GM18520 (cell line): Measurements from ENCODE around the gene STARD5.

Experiments
- ATAC-seq: cut with Tn5 transposase; IDR thresholded peaks from one replicate; pipeline ENCODE4 v1.9.1; 2021; ENCODE audit not compliant: unreplicated experiment

STARD5 gene

GRCh38 chr15:81314378-81314777, 9.6 kb downstream of the STARD5 start:
- no peak for ATAC-seq

GRCh38 chr15:81313686-81314085, 10.3 kb downstream of the STARD5 start:
- ATAC-seq = no peak

GRCh38 chr15:81312790-81313543, 11.0 kb downstream of the STARD5 start:
- ATAC-seq = no peak

DNA sequence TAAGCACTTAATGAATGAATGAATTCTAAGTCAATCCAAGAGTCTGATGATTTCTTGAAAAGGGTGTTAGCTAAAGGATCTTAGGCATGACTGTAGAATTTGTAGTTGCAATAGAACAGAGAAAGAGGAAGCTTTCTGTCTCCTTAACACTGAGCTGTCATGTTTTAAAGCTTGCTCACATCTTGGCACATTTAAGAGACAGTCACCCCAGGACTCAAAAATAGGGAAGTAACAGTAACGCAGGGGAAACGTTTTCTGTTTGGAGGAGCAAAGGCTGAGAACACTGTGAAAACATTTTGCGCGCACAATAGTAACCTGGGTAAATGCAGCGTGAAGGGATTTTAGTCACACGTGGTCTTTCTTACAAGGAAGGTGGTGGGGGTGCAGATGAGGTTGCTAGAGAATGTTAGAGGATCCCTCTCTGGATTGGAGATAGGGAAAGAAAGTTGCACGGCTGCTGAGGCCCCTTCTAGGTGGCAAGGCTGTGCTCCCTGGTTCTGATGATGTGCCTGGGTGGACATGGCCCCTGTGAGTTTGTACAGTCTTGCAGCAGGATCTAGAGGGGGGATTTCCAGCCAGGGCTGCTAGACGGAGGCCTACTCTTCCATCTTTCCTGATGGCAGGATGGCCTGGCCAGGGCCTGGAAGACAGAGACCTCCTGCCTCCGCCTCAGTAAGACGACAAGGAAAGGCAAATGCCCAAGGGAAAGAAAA, 12.0 kb downstream of the STARD5 start:
- no peak for ATAC-seq

GRCh38 chr15:81310480-81310879, 13.5 kb downstream of the STARD5 start:
- ATAC-seq = no peak

DNA sequence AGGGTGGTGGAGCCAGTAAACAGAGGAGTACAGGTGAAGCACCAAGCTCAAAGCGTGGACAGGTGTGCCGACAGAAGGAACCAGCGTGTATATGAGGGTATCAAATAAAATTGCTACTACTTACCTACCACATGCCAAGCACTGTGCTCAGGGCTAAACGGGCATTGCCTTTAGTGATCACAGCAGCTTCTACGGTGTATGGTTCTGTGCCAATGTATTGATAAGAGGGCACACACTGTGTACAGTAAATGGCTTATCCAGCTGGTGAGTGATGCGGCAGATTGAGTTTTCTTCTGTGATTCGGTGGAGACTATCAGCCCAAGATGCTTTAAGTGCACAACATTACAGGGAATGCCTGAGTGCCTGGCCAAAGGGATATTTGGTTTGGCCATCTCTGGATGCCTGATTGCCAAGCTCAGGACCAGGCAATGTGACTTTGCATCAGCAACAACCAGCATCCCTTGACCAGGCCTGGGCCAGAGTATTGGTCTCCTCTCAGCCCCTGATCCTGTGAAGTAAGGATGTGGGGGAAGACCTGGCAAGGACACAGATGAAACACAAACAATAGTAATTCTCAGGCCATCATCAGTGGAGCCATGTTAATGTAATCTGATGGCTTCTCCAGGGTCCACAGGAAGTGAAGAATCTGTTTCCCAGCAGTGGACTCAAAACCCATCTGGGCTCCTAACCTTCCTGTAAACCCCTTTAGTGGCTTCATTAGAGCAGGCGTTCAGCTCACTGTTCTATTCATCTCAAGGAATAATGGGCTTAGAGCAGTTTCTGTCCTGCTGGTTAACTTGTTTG, 14.1 kb downstream of the STARD5 start:
- ATAC-seq = no peak

DNA sequence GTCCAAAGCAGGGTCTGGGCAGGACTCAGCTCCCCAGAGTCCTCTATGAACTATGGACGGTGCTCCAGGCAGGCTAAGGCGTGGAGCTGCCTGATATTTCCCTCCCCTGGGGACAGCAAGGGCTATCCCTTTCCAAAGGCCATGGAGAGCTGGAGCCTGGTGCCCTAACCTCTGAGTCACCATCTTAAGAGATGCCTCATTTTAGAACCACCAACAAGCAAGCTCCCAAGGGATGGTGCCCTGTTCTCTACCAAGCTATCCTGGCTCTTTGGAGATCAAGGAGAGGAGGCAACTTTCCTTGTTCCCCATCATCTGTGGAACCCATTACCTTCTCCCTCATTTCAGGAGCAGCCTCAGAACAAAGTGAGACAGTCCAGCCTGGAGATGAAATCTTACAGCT, 15.7 kb downstream of the STARD5 start:
- no peak for ATAC-seq

GRCh38 chr15:81304226-81304625, 19.7 kb downstream of the STARD5 start:
- no peak for ATAC-seq

- no peak for ATAC-seq
Measured at GRCh38 chr15:81303244-81304225, 20.4 kb downstream of the STARD5 start.

DNA sequence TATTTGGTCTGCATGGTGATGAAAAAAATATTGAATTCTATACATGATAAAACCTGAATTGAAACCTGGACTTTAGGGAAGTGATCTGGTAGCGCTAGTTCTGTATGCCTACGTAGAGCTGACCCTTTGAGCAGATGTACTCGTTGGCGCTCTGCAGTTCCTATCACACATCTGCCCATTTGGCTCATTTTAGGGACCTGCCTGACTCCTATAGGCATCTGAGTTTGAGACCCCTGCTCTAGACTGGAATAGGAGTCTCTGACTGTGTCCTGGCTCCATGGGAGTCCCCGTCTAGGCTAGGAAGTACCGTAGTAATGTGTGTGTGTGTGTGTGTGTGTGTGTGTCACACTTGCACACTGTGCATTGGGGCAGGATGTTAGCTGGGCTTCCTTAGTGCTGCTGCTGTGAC, 21.2 kb downstream of the STARD5 start:
- ATAC-seq = no peak

GRCh38 chr15:81301815-81302399, 22.0 kb downstream of the STARD5 start:
- ATAC-seq = peak; percentile 65

DNA sequence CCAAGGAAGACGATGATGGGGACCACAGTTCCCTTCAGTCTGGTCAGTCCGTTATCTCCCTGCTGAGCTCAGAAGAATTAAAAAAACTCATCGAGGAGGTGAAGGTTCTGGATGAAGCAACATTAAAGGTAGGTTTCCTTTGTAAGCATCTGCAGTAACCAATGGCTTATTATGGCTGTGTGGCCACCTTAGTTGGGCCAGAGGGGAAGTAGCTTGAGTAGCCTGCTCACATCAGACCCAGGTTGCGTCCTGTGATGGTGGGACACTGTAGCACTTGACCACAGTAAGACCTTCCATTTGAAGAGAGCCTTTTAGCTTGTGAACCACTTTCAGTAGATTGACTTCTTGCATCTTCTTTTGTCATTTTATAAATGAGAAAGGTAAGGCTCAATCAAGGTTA, 22.6 kb downstream of the STARD5 start:
- ATAC-seq = no peak

- ATAC-seq = no peak
Measured at GRCh38 chr15:81299630-81300273, 24.2 kb downstream of the STARD5 start.

GRCh38 chr15:81299156-81299555, 24.8 kb downstream of the STARD5 start:
- no peak for ATAC-seq

DNA sequence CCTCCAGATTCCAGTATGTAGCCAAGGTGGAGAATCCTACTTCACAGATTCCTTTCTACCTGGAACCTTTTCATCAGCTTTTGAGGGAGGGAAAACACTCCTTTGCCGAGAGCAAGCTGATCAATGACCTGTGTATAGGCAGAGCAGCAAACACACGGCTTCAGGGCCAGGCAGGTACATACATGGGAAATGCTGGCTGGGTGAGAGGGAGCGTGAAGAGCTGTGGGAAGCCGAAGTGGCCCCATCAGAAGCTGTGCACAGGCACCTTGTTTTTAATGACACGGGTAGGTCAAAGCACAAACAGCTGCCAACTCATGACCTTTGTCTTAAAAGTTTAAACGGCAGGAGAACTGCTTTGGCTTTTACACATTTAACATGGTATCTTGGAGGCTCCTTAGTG, 25.3 kb downstream of the STARD5 start:
- no peak for ATAC-seq

GRCh38 chr15:81297603-81298575, 26.1 kb downstream of the STARD5 start:
- no peak for ATAC-seq

- no peak for ATAC-seq
Measured at GRCh38 chr15:81297147-81297572, 26.8 kb downstream of the STARD5 start.

- ATAC-seq = peak; percentile 48
Measured at GRCh38 chr15:81296673-81297072, 27.3 kb downstream of the STARD5 start.
